Left ventricle myocardium inferior (tissue), 1 donor: ENCODE results near the gene PRAMEF17. TPM values are rescaled to one million over a fixed set of nuclear protein-coding genes. Genes with fewer than 3 reads are reported as not detected.
"Not testable (repeated sequence)": the region's sequence is repeated elsewhere in the genome, so short reads cannot be mapped to it uniquely, and the experiment has no call there.

Experiments used
- DNase-seq: peaks from one replicate; pipeline ENCODE4 v3.0.0-alpha.2; 2020
- H3K27ac ChIP-seq: fragments of 200-600 bp; replicated peaks from 2 replicates; pipeline ENCODE4 v1.8.0; 2021
- H3K27me3 ChIP-seq: fragments of 200-600 bp; 2 replicates; pipeline ENCODE4 v1.8.0; 2021; ENCODE audit warnings: low read depth
- H3K36me3 ChIP-seq: fragments of 200-600 bp; 2 replicates; pipeline ENCODE4 v1.8.0; 2021
- H3K4me1 ChIP-seq: fragments of 200-600 bp; 2 replicates; pipeline ENCODE4 v1.8.0; 2021
- H3K4me3 ChIP-seq: fragments of 200-600 bp; 2 replicates; pipeline ENCODE4 v1.8.0; 2021; ENCODE audit warnings: mild to moderate bottlenecking, moderate library complexity
- H3K9me3 ChIP-seq: fragments of 200-600 bp; replicated peaks from 2 replicates; pipeline ENCODE4 v1.8.0; 2021
- CTCF ChIP-seq: fragments of 200-600 bp; IDR thresholded peaks from 2 replicates; pipeline ENCODE4 v1.8.0; 2021; ENCODE audit warnings: antibody characterized with exemption, mild to moderate bottlenecking, borderline replicate concordance
- intact Hi-C: fragments of 100-400 bp; cut with micrococcal nuclease; formaldehyde crosslinking; loops from one replicate; pipeline ENCODE4 v1.11.0; 2022
- long read RNA-seq: library from polyadenylated mRNA; unstranded; transcript quantifications from one replicate; pipeline ENCODE4 v2.0.0, GENCODE V29; 2021
- total RNA-seq: library from RNA; stranded (reverse); fragmentation: NEBNext Ultra II Directional; extraction: Animal tissue kit (Norgen Biotek cat#: 25700); gene quantifications from one replicate; pipeline ENCODE4 v1.2.1, GENCODE V29; 2021
- donor health status: DM: no; HTN: yes; CAD: no; lungs with severe emphysema.

The PRAMEF17 gene
- not detected for total RNA-seq
- long read RNA-seq = 0 reads

- H3K9me3 ChIP-seq, DNase-seq, H3K4me3 ChIP-seq, intact Hi-C loops, H3K4me1 ChIP-seq, H3K36me3 ChIP-seq, H3K27ac ChIP-seq: not testable (repeated sequence)
- H3K27me3 ChIP-seq = peaks cover 39% of the 10 kb centered on the region
Measured at GRCh38 chr1:13389332-13389731, at the start of gene PRAMEF17. TSS of gene PRAMEF17 (plus strand) at chr1:13389632. CDS start at chr1:13389658, 26 bp downstream.

- H3K4me3 ChIP-seq, DNase-seq, H3K36me3 ChIP-seq, H3K9me3 ChIP-seq, intact Hi-C loops, H3K27ac ChIP-seq, H3K27me3 ChIP-seq, H3K4me1 ChIP-seq: not testable (repeated sequence)
Measured at GRCh38 chr1:13342496-13342895, 46.9 kb upstream of the PRAMEF17 start.

- H3K27me3 ChIP-seq, intact Hi-C loops, H3K27ac ChIP-seq, H3K4me3 ChIP-seq, DNase-seq, H3K9me3 ChIP-seq, H3K4me1 ChIP-seq, H3K36me3 ChIP-seq: not testable (repeated sequence)
Measured at GRCh38 chr1:13347034-13347433, 42.4 kb upstream of the PRAMEF17 start, which contains the start of gene PRAMEF14. TSS of gene PRAMEF14 (minus strand) at chr1:13347134. CDS start at chr1:13345314, 1,820 bp downstream.

GRCh38 chr1:13353476-13353875 lies 36.0 kb upstream of the PRAMEF17 start:
- H3K36me3 ChIP-seq, H3K27ac ChIP-seq, H3K27me3 ChIP-seq, H3K4me1 ChIP-seq, H3K4me3 ChIP-seq, DNase-seq, intact Hi-C loops: not testable (repeated sequence)
- peaks cover 25% of the 10 kb centered on the region for H3K9me3 ChIP-seq

- H3K27me3 ChIP-seq, DNase-seq, H3K4me3 ChIP-seq, H3K36me3 ChIP-seq, H3K27ac ChIP-seq, intact Hi-C loops, H3K4me1 ChIP-seq: not testable (repeated sequence)
- peaks cover 25% of the 10 kb centered on the region for H3K9me3 ChIP-seq
Measured at GRCh38 chr1:13354475-13354874, 35.0 kb upstream of the PRAMEF17 start.

GRCh38 chr1:13356774-13357173 lies 32.7 kb upstream of the PRAMEF17 start:
- H3K36me3 ChIP-seq, H3K4me1 ChIP-seq, H3K27ac ChIP-seq, intact Hi-C loops, H3K27me3 ChIP-seq, H3K4me3 ChIP-seq, DNase-seq: not testable (repeated sequence)
- peaks cover 25% of the 10 kb centered on the region for H3K9me3 ChIP-seq
- TF ChIP-seq CTCF = peak; percentile 69

GRCh38 chr1:13362364-13362763 lies 27.1 kb upstream of the PRAMEF17 start:
- intact Hi-C loops, H3K4me3 ChIP-seq, H3K9me3 ChIP-seq, DNase-seq, H3K27me3 ChIP-seq, H3K36me3 ChIP-seq, H3K4me1 ChIP-seq, H3K27ac ChIP-seq: not testable (repeated sequence)

GRCh38 chr1:13364928-13365327 lies 24.5 kb upstream of the PRAMEF17 start:
- DNase-seq, H3K4me1 ChIP-seq, H3K9me3 ChIP-seq, H3K36me3 ChIP-seq, intact Hi-C loops, H3K27me3 ChIP-seq, H3K27ac ChIP-seq, H3K4me3 ChIP-seq: not testable (repeated sequence)

GRCh38 chr1:13366536-13366935 lies 22.9 kb upstream of the PRAMEF17 start:
- intact Hi-C loops, H3K4me3 ChIP-seq, H3K27ac ChIP-seq, H3K36me3 ChIP-seq, H3K9me3 ChIP-seq, DNase-seq, H3K4me1 ChIP-seq: not testable (repeated sequence)
- peaks cover 11% of the 10 kb centered on the region for H3K27me3 ChIP-seq

- intact Hi-C loops, H3K4me1 ChIP-seq, H3K4me3 ChIP-seq, H3K27ac ChIP-seq, DNase-seq, H3K36me3 ChIP-seq, H3K9me3 ChIP-seq: not testable (repeated sequence)
- H3K27me3 ChIP-seq = peaks cover 29% of the 10 kb centered on the region
- peak; percentile 14 for TF ChIP-seq CTCF
Measured at GRCh38 chr1:13368544-13368943, 20.9 kb upstream of the PRAMEF17 start.

- H3K4me3 ChIP-seq, intact Hi-C loops, H3K4me1 ChIP-seq, H3K27ac ChIP-seq, H3K9me3 ChIP-seq, DNase-seq, H3K36me3 ChIP-seq: not testable (repeated sequence)
- peaks cover 11% of the 10 kb centered on the region for H3K27me3 ChIP-seq
Measured at GRCh38 chr1:13378983-13379382, 10.4 kb upstream of the PRAMEF17 start.

- H3K27me3 ChIP-seq, H3K9me3 ChIP-seq, H3K4me3 ChIP-seq, DNase-seq, intact Hi-C loops, H3K4me1 ChIP-seq, H3K36me3 ChIP-seq, H3K27ac ChIP-seq: not testable (repeated sequence)
Measured at GRCh38 chr1:13380380-13380779, 9.1 kb upstream of the PRAMEF17 start.
